GM13977 (cell line): ENCODE measurements around the gene HECW1.
"Not testable (repeated sequence)": the region's sequence is repeated elsewhere in the genome, so short reads cannot be mapped to it uniquely, and the experiment has no call there.

ENCODE experiments used
- DNase-seq: peaks from one replicate; pipeline ENCODE4 v3.0.0; 2012; ENCODE audit warnings: low spot score
- CTCF ChIP-seq: IDR thresholded peaks from 2 replicates; pipeline ENCODE4 v1.5.1; 2012; ENCODE audit warnings: mild to moderate bottlenecking, control low read depth; ENCODE audit not compliant: insufficient read depth; ENCODE audit errors: extremely low read depth, missing control alignments
- in situ Hi-C: fragments of 300-500 bp; cut with MboI; formaldehyde crosslinking; loops from one replicate; pipeline ENCODE4 v1.12.0; 2022; ENCODE audit warnings: low sequenced_read_pairs, low pct_unique_long_range_greater_than_20kb, mixed read lengths, inconsistent platforms; ENCODE audit not compliant: unreplicated experiment

The HECW1 gene

GRCh38 chr7:43112459-43112940, at the start of gene HECW1:
Gene HECW1 (plus strand): TSS chr7:43112647. CDS start chr7:43243906, 131,259 bp downstream.
- TF ChIP-seq CTCF = no peak
- in situ Hi-C loops = no loop called here
- DNase-seq = no peak

- in situ Hi-C loops = no loop called here
- DNase-seq = no peak
- peak; percentile 31 for TF ChIP-seq CTCF
Measured at GRCh38 chr7:43071604-43072003, 40.8 kb upstream of the HECW1 start.

GRCh38 chr7:43072530-43072929, 39.9 kb upstream of the HECW1 start:
- DNase-seq = no peak
- no peak for TF ChIP-seq CTCF
- in situ Hi-C loops = no loop called here

GRCh38 chr7:43073811-43074210, 38.6 kb upstream of the HECW1 start:
- in situ Hi-C loops, DNase-seq: not testable (repeated sequence)

GRCh38 chr7:43076189-43076605, 36.2 kb upstream of the HECW1 start:
- no peak for DNase-seq
- in situ Hi-C loops = no loop called here
- TF ChIP-seq CTCF = no peak

GRCh38 chr7:43076606-43077005, 35.8 kb upstream of the HECW1 start:
- DNase-seq = no peak
- no peak for TF ChIP-seq CTCF
- in situ Hi-C loops = no loop called here

GRCh38 chr7:43077285-43077684, 35.2 kb upstream of the HECW1 start:
- in situ Hi-C loops = no loop called here
- no peak for DNase-seq
- TF ChIP-seq CTCF = no peak
